HG02571 (cell line): ENCODE data around the gene DLG5.

Experiments used
- ATAC-seq: cut with Tn5 transposase; IDR thresholded peaks from one replicate; pipeline ENCODE4 v1.9.1; 2021; ENCODE audit warnings: mild to moderate bottlenecking, moderate library complexity; ENCODE audit not compliant: unreplicated experiment

DLG5 gene, protein sequence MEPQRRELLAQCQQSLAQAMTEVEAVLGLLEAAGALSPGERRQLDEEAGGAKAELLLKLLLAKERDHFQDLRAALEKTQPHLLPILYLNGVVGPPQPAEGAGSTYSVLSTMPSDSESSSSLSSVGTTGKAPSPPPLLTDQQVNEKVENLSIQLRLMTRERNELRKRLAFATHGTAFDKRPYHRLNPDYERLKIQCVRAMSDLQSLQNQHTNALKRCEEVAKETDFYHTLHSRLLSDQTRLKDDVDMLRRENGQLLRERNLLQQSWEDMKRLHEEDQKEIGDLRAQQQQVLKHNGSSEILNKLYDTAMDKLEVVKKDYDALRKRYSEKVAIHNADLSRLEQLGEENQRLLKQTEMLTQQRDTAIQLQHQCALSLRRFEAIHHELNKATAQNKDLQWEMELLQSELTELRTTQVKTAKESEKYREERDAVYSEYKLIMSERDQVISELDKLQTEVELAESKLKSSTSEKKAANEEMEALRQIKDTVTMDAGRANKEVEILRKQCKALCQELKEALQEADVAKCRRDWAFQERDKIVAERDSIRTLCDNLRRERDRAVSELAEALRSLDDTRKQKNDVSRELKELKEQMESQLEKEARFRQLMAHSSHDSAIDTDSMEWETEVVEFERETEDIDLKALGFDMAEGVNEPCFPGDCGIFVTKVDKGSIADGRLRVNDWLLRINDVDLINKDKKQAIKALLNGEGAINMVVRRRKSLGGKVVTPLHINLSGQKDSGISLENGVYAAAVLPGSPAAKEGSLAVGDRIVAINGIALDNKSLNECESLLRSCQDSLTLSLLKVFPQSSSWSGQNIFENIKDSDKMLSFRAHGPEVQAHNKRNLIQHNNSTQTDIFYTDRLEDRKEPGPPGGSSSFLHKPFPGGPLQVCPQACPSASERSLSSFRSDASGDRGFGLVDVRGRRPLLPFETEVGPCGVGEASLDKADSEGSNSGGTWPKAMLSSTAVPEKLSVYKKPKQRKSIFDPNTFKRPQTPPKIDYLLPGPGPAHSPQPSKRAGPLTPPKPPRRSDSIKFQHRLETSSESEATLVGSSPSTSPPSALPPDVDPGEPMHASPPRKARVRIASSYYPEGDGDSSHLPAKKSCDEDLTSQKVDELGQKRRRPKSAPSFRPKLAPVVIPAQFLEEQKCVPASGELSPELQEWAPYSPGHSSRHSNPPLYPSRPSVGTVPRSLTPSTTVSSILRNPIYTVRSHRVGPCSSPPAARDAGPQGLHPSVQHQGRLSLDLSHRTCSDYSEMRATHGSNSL (N-terminal part only)

DNA sequence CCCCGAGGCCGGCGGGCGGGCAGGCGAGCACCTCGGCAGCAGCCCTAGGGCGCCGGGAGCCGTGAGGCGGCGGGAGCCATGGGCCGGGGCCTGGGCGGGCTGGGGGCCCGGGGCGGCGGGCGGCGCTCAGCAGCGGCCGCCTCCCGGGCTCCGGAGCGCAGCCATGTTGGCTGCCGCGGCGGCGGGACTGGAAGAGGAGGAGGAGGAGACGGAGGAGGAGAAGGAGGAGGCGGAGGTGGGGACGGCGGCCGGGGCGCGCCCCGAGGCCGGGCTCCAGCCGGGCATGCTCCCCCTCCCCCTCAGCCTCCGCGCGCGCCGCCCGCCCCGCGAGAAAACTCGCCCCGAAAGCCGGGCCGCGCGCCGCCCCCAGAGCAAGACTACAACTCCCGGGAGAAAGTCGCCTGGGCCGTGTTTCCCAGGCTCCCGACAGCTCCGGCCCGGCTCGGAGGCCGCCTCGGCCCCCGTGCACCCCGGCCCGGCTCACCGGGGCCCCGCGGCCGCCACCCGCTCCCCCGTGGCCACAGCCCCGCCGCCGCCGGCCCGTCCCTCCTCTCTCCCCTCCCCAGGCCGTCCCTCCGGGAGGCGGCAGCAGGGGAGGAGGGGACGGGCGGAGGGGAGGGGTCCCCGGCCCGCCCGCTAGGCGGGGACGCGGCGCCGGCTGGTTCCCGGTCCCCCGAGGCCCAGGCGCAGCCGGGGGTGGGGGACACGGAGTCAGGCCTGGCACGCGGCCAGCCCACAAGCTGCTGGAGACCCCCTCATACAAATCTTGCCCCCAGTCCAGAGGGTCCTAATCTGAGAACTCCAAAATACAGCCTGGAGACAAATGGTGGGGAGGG, at the start of gene DLG5:
TSS of gene DLG5 (minus strand) at position 190 of the 836 bp plus-strand sequence. CDS start 235 bp downstream, outside the sequence.
- ATAC-seq = peak; percentile 39

DNA sequence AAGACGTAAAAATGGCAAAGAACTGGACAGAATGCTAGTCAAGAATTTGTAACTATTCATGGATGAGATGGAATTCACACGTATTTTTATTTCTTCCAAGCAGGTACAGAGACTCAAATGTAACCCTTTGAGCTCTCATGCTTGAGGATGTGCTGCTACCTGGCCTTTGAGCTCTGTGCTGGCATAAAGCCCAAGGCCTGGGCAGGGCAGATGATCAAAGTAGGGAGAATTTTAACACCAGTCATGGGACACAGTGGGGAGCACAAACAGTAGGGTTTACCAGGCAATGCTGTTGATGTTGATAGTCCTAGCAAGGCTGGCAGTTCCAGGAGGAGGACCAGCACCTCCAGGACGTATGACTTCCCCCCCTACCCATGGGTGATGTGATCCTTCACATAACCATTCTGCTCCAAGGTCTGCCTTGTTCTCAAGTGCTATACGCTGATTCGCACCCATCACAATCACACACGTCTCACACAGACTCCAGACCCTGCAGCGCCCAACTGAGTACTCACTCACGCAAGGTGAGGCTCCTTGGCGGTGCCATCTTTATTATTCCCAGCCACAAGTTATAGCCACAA, 48.6 kb upstream of the DLG5 start:
- no peak for ATAC-seq

DNA sequence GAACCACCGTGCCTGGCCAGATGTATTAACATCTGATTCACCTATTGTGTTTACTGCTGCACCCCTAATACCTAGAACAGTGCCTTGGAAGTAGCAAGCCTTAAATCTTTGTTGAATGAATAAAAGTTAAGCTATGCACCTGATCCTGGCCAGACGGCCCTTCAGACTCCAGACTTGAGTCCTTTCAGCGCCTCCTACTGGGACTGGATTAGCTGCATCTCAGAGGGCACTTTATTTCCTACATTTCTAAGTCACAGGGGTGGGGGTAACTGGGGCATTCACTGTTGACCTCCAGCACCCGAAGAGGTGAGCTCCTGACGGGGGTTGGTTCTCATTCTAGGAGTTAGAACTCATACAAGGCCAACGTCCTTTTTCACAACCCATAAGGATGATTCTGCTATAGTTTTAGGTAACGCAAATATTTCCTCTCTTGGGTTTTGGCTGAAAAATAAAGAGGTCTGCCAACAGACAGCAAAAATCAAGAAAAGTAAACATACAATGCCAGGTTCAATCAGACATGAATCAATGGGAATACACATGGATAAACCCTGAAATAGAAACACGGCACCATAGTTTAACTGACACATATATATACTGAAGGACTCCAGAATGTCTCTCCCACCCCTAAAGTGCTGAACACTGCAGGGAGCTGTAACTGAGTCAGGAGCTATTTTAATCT, 48.0 kb upstream of the DLG5 start:
- ATAC-seq = no peak

DNA sequence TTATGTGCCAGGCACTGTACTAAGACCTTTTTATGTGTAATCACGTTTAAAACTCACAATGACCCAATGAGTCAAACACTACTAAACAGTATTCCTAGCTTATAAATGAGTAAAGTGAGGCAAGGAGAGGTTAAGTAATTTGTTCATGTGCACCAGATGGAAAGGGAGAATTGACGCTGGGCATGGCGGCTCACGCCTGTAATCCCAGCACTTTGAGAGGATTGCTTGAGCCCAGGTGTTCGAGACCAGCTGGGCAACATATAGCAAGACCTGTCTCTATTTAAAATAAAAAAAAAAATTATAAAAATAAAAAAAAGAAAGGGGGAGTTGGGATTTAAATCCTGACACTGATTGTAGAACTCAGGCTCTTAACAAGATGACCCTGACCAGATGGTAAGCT, 46.7 kb upstream of the DLG5 start:
- no peak for ATAC-seq

DNA sequence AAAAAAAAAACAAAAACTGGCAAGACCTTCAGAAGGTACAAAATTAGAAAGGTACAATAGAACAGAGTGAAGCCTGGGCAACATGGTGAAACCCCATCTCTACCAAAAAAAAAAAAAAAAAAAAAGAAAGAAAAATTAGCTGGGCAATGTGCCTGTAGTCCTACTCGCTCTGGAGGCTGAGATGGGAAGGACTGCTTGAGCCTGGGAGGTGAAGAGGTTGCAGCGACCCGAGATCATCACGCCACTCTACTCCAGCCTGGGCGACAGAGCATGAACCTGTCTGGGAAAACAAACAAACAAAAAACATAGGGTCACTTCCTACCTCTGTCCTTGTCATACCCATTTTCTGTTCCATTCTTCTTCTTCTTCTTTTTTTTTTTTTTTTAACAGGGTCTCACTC, 45.6 kb upstream of the DLG5 start:
- ATAC-seq = no peak

DNA sequence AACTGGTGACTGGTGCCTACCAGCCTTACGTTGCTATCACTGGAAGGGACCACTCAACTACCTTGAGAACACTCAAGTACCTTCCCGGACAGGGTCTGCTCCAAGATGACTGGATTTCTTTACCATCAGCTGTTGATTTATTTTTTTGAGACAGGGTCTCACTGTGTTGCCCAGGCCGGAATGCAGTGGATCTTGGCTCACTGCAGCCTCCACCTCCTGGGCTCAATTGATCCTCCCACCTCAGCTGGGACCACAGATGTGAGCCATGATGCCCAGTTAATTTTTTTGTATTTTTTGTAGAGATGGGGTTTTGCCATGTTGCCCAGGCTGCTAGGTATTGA, 45.2 kb upstream of the DLG5 start:
- no peak for ATAC-seq

DNA sequence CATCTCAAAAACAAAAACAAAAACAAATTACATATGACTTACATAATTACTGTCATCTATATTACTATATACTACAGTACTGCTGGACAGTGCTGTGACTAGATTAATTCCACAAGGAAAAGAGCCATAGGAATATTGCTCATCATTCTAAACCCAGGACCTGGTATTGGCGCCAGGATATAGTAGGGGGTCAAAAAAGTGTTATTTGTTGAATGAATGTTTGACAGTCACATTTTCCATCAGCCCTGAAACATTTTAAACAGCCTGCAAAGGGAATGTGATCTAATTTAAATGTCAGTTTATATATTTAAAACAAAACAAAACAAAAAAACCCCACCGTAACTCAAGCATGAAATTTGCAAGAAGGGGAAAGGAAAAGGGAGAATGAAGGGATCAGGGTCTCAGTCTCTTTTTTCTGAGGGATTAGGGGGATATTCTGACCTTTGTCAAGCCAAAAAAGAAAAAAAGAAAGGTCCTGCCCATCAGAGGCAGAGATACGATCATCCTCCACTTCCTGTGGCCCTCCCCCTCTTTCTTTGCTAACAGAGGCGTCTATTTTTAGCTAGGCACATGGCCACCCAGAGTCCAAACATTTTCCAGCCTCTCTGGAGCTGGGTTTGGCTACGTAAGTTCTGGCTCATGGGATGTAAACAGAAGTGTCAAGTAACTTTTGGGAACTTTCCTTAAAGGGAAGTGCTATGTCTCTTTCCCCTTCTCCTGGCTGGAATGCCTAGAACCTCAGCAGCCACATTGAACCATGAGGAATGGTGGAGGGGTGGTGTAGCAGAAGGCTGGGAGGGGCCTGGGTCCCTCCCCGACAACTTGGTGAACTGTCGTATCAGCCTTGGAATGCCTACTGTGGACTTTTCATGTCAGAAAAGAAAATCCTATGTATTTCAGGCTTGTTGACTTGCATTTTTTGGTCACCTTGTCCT, 44.6 kb upstream of the DLG5 start:
- no peak for ATAC-seq

DNA sequence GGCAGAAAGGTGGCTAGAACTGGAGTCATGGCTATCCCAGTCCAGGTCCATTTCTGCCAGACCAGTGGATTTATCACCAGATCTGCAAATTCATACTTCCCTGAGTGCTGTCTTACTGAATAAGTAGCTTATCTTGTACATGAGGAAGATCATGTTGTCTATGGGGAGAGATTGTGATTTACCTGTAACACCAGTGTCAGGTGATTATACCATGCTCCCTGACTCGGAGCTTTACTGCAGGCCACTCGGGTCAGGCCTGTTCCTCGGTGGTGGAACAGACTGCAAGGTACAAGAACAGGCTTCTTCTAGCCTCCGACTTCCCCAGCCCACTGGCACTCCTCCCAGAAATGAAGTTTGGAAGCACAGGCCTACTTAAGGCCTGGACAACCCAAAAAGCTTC, 42.6 kb upstream of the DLG5 start:
- no peak for ATAC-seq

DNA sequence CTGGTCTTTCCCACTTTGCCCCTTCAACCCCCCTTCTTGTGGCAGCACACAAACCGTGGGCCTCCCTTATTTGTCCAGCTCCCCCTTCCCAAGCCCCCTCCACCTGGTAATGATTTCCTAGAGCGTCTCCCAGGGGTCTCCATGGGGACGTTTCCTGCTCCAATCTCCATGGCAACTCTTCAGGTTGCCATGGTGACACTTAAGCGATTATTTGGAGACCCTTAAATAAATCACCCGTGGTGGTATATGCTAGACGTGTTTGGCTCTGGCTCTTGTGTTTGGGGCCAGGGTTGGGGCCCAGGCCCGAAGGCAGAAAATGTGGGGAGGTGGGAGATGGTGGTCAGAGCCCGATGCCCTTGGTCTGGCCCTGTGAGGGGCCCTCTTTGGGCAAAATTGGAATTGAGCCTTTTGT, 41.1 kb upstream of the DLG5 start:
- ATAC-seq = no peak

DNA sequence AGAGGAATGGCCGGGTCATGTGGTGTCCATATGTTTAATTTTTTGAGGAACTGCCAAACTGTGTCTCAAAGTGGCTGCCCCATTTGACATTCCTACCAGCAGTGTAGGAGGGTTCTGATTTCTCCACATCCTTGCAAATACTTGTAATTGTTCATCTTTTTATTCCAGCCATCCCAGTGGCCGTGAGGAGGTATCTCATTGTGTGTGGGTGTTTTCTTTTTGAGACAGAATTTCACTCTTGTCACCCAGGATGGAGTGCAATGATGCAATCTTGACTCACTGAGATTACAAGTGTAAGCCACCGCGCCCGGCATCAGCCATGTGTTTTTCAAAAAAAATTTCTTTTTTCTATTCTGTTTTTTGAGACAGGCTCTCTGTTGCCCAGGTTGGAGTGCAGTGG, 38.7 kb upstream of the DLG5 start:
- ATAC-seq = no peak

DNA sequence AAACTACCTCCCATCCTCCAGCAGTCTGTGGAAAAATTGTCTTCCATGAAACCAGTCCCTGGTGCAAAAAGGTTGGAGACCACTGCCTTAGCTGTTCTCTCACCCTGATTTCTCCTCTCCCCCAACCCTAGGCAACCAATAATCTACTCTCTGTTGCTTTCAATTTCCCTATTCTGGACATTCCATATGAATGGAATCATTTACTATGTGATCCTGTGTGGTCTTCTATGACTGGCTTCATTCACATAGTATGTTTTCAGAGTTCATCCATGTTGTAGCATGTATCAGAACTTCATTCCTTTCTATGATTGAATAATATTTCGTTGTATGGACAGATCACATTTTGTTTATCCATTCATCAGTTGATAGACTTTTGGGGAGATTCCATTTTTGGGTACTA, 38.3 kb upstream of the DLG5 start:
- ATAC-seq = no peak

DNA sequence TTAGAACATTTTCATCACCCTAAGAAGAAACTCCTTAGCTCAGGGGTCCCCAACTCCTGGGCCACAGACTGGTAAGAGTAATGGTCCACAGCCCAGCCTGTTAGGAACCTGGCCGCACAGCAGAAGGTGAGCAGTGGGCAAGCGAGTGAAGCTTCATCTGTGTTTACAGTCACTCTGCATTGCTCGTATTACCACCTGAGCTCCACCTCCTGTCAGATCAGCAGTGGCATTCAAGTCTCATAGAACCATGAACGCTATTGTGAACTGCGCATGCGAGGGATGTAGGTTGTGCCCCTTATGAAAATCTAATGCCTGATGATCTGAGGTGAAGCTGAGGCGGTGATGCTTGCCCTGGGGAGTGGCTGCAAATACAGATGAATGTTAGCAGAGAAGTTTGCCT, 37.3 kb upstream of the DLG5 start:
- ATAC-seq = no peak

DNA sequence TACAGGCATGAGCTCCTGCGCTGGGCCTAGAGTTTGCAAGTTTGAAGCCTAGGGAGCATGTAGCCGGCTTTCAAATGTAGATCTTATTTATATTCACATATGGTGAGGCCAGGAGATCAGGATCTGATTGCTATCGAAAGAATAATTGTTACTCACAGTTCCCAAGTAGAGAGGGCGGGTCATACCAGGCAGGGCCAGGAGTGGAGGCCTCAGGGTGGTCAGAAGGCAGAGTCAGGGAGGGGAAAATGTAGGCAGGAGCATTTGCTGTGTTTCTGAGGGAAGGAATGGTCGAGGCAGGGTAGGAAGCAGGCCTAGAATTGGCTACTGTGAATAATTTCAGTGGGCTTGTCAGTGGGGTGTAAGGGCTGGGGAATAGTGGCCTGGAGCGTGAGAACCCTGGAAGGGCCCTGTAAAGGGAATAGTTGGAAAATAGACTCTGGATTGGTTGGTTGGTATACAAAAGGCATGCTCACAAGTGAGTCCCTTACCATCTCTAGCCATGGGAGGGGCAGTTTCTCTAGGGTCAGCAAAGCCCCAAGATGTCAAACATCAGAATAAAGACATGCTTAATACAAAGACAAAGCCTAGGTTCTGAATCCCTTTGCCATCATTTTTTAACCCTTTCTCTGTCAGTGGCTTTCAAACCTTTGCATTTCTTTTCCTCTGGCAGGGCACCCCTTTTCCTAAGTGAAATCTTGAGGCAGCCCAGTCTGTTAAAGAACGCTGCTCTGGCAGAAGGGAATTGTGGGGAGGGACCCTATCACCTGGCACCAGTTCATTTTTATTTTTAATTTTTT, 36.0 kb upstream of the DLG5 start:
- ATAC-seq = no peak

DNA sequence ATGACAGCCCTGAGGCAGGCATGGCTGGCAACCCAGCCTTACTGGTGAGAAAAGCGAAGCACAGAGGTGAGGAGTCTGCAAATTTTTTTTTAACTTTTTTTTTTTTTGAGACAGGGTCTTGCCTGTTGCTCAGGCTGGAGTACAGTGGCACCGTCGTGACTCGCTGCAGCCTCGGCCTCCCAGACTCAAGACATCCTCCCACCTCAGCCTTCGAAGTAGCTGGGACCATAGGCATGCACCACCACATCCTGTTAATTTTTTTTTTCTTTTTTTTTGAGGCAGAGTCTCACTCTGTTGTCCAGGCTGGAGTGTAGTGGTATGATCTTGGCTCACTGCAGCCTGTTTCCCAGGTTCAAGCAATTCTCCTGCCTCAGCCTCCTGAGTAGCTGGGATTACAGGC, 35.1 kb upstream of the DLG5 start:
- ATAC-seq = no peak

DNA sequence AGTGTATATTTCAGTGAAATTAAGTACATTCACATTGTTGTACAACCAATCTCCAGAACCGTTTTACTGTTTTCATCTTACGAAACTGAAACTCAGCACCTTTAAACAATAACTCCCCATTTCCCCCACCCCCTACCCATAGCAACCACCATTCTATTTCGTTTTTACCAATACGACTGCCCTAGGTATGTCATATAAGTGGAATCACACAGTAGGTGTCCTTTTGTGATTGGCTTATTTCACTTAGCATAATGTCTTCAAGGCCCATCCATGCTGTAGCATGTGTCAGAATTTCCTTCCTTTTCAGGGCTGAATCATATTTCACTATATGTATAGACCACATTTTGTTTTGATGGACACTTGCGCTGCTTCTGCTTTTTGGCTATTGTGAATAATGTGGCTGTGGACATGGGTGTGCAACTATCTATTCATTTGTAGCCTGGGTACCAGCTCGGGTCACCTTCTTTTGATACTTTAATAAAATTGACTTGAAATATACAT, 34.3 kb upstream of the DLG5 start:
- no peak for ATAC-seq

DNA sequence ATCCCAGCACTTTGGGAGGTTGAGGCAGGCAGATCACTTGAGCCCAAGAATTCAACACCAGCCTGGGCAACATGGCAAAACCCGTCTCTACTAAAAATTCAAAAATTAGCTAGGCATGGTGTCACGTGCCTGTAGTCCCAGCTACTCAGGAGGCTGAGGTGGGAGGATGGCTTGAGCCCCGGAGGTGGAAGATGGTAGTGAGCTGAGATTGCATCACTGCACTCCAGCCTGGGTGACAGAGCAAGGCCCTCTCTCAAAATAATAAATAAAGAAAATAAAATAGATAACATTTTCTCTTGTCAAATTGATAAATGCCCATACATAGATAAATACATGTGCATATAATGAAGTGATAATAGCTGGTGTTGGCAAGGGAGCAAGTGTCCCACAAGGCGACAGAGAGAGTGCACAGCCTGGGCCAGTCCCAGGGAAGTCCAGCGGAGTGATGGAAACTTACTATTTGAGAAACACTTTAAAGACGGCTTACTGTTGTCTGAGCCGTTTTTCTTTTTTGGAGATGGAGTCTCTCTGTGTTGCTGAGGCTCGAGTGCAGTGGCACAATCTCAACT, 33.4 kb upstream of the DLG5 start:
- ATAC-seq = no peak

DNA sequence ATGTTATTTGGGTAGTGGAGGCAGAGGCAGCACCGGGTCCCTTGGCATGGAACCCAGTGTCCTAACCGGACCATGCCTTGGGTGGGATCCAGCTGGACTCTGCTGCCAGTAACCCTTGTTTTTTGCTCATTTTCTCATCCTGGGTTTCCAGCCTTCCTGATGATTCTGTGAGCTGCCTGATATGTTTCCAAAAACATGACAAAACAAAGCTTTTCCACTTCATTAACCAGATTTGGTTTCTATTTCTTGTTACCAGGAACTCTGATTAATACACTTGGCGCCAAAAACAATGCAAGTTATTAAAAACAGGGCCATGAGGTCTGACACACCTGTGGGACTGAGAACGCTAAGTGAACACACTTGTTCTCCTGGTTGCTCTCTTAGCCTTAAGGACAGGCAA, 32.8 kb upstream of the DLG5 start:
- ATAC-seq = no peak
